A673 (cell line): ENCODE measurements around the gene FCHSD2.

ENCODE experiments used
- CTCF ChIP-seq: fragments of 300-800, 200-600 bp; sonication (generic); conservative IDR thresholded peaks from 2 replicates; pipeline ENCODE4 v1.5.1; 2017; ENCODE audit warnings: low read depth, mild to moderate bottlenecking, antibody characterized with exemption, low read length, moderate library complexity, mixed read lengths
- EZH2 ChIP-seq: fragments of 200-600 bp; sonication (generic); IDR thresholded peaks from 2 replicates; pipeline ENCODE4 v1.6.1; 2017; ENCODE audit warnings: borderline replicate concordance, low read depth, mild to moderate bottlenecking, mixed read lengths, antibody characterized with exemption, low read length; ENCODE audit not compliant: poor library complexity, severe bottlenecking

GRCh38 chr11:72940417-72940816 lies 201.7 kb downstream of the FCHSD2 start:
- TF ChIP-seq CTCF (no peak), EZH2 (no peak)
